GM18526 (cell line): ENCODE measurements around the gene FKBP1B.

ENCODE experiments used
- POLR2A ChIP-seq: IDR thresholded peaks from 3 replicates; pipeline ENCODE4 v1.6.1; 2011; ENCODE audit not compliant: insufficient read length; ENCODE audit errors: extremely low read depth

Gene FKBP1B

GRCh38 chr2:24110660-24111303 is 61.2 kb downstream of the FKBP1B start:
- TF ChIP-seq POLR2A, result no peak

- TF ChIP-seq POLR2A, result no peak
Observed at GRCh38 chr2:24111407-24111901, 61.9 kb downstream of the FKBP1B start.
